CD4-positive, alpha-beta memory T cell (primary cell): ENCODE data around the gene SYVN1. TPM values are rescaled to one million over a fixed set of nuclear protein-coding genes. Genes with fewer than 3 reads are reported as not detected.

Experiments used
- CTCF ChIA-PET: fragments of 350-600 bp; sonication (Branson Sonifier 250); formaldehyde crosslinking; loops from one replicate; lab custom pipeline; 2021; ENCODE audit warnings: inconsistent platforms; ENCODE audit not compliant: partially characterized antibody; lab: Charles Lee
- POLR2A ChIA-PET: fragments of 350-600 bp; sonication (Branson Sonifier 250); formaldehyde crosslinking; loops from one replicate; lab custom pipeline; 2021; ENCODE audit not compliant: partially characterized antibody; lab: Charles Lee
- DNase-seq, 5 donors: peaks; one replicate each; pipeline versions ENCODE4 v3.0.0 to v3.0.0-alpha.2; 2020 to 2022; ENCODE audit warnings: mixed read lengths in 1 of 5
- H3K27ac ChIP-seq: one replicate; pipeline ENCODE4 v1.7.0; 2013; ENCODE audit warnings: low read depth, low read length
- H3K27me3 ChIP-seq: 2 replicates; pipeline ENCODE4 v1.7.0; 2013; ENCODE audit warnings: mild to moderate bottlenecking, low read length, moderate library complexity; ENCODE audit not compliant: insufficient read depth
- H3K36me3 ChIP-seq: 2 replicates; pipeline ENCODE4 v1.7.0; 2013; ENCODE audit warnings: mild to moderate bottlenecking, low read length, moderate library complexity; ENCODE audit not compliant: insufficient read depth
- H3K4me1 ChIP-seq: 2 replicates; pipeline ENCODE4 v1.7.0; 2013; ENCODE audit warnings: mild to moderate bottlenecking, low read length, moderate library complexity; ENCODE audit not compliant: insufficient read depth
- H3K4me3 ChIP-seq, 2 donors: one replicate each; pipeline ENCODE4 v1.7.0; 2013; ENCODE audit warnings: low read length in 2 of 2, mild to moderate bottlenecking in 1 of 2
- H3K9me3 ChIP-seq, 2 donors: one replicate each; pipeline ENCODE4 v1.7.0; 2013; ENCODE audit warnings: low read length in 2 of 2, control low read depth in 1 of 2; ENCODE audit not compliant: control insufficient read depth in 1 of 2
- H3K27ac Mint-ChIP-seq, 7 donors: one replicate each; pipeline ENCODE4 v1.8.0; 2020 to 2021; ENCODE audit warnings: mixed read lengths in 7 of 7, mild to moderate bottlenecking in 6 of 7, inconsistent platforms in 3 of 7, moderate library complexity in 3 of 7
- H3K27me3 Mint-ChIP-seq, 2 donors: one replicate each; pipeline ENCODE4 v1.8.0; 2020 to 2021; ENCODE audit warnings: mixed read lengths in 2 of 2
- H3K36me3 Mint-ChIP-seq, 2 donors: one replicate each; pipeline ENCODE4 v1.8.0; 2020 to 2021; ENCODE audit warnings: mixed read lengths in 2 of 2, inconsistent platforms in 1 of 2, mild to moderate bottlenecking in 1 of 2
- H3K4me1 Mint-ChIP-seq, 4 donors: one replicate each; pipeline ENCODE4 v1.8.0; 2020 to 2021; ENCODE audit warnings: mixed read lengths in 4 of 4, mild to moderate bottlenecking in 1 of 4
- H3K4me3 Mint-ChIP-seq, 8 donors: one replicate each; pipeline ENCODE4 v1.8.0; 2020 to 2021; ENCODE audit warnings: mixed read lengths in 8 of 8, mild to moderate bottlenecking in 7 of 8, moderate library complexity in 6 of 8, inconsistent platforms in 3 of 8
- H3K9me3 Mint-ChIP-seq, 8 donors: one replicate each; pipeline ENCODE4 v1.8.0; 2020 to 2021; ENCODE audit warnings: mixed read lengths in 8 of 8, mild to moderate bottlenecking in 5 of 8, inconsistent platforms in 3 of 8, moderate library complexity in 1 of 8
- intact Hi-C: fragments of 100-400 bp; cut with micrococcal nuclease; formaldehyde crosslinking; loops from one replicate; pipeline ENCODE4 v1.15.1; 2023
- polyA plus RNA-seq, 2 donors: library from polyadenylated mRNA; unstranded; fragments of 300-500 nt; fragmentation: Illumina TruSeq; gene quantifications; one replicate each; pipeline ENCODE4 v1.2.3, GENCODE V29; 2021
- total RNA-seq, 2 experiments: library from RNA; stranded (reverse); gene quantifications; one replicate each; pipeline ENCODE4 v1.2.3, GENCODE V29; 2021

SYVN1 gene
- total and polyA plus RNA-seq, 4 experiments from 2014 or later, result 2.8 to 76.5 (median 45.5) TPM

DNA sequence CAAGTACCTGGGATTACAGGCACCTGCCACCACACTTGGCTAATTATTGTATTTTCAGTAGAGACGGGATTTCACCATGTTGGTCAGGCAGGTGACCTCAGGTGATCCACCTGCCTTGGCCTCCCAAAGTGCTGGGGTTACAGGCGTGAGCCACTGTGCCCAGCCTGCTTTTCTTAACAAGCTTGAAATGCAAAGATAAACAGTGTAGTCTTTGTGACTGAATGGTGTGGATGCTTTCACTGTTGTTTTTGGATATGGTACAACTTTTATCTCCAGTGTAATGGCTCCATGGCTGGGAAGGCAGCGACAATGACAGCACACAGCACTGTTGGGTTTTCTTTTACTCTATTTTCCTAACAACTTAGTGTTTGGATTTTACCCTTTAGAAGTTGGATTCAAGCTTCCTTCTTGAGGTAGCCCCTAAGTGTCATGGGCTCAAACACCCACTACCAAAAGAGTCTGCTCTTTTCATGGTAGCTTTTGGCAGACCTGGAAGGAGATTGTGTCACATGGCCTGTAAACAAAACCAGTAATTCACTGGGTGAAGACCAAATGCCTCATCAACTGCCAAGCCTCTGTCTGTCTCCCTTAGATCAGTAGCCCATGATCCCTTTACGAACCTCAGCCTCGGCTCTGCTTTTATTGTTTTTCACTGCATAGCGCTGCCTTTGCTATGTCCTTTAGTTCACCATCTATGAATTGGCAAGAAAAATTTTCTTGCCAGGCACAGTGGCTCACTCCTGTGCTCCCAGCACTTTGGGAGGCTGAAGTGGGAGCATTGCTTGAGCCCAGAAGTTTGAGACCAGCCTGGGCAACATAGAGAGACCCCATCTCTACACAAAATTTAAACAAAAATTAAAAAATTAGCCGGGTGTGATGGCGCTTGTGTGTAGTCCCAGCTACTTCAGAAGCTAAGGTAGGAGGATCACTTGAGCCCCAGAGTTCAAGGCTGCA lies 31.9 kb downstream of the SYVN1 start:
- H3K9me3 ChIP-seq, result no peaks in the 10 kb centered on the region
- no peak overlapping the region for H3K27ac ChIP-seq
- H3K4me1 ChIP-seq, result peaks cover 5% of the 10 kb centered on the region
- intact Hi-C loops, result no loop called here
- no peak overlapping the region for H3K4me3 ChIP-seq
- no peaks in the 10 kb centered on the region for H3K27me3 ChIP-seq
- ChIA-PET POLR2A (interaction anchor here (0.7 to 17.5 kb wide), 3 partner anchors 13 to 88 kb away, joined by 3 to 320 read pairs (median 4); partner anchors contain the start of genes ARL2, FAU, MRPL49 and TM7SF2), CTCF (interaction anchor here (1.0 to 2.3 kb wide), 5 partner anchors 8 to 213 kb away, joined by 3 to 5 read pairs (median 4); partner anchors contain the start of genes ARL2, CDC42EP2, TM7SF2 and ZNHIT2)
- peak overlapping the region in 1 of 7 donors; percentile 19 for H3K27ac Mint-ChIP-seq
- no peak for DNase-seq
- H3K4me1 Mint-ChIP-seq, result peaks cover 11 to 22% (median 17%) of the 10 kb centered on the region in 4 donors
- H3K36me3 ChIP-seq, result no peaks in the 10 kb centered on the region
- H3K36me3 Mint-ChIP-seq, result peaks cover 22 to 49% of the 10 kb centered on the region in 2 donors
- H3K27me3 Mint-ChIP-seq, result no peaks in the 10 kb centered on the region
- H3K4me3 Mint-ChIP-seq, result no peak overlapping the region
- H3K9me3 Mint-ChIP-seq, result no peaks in the 10 kb centered on the region

DNA sequence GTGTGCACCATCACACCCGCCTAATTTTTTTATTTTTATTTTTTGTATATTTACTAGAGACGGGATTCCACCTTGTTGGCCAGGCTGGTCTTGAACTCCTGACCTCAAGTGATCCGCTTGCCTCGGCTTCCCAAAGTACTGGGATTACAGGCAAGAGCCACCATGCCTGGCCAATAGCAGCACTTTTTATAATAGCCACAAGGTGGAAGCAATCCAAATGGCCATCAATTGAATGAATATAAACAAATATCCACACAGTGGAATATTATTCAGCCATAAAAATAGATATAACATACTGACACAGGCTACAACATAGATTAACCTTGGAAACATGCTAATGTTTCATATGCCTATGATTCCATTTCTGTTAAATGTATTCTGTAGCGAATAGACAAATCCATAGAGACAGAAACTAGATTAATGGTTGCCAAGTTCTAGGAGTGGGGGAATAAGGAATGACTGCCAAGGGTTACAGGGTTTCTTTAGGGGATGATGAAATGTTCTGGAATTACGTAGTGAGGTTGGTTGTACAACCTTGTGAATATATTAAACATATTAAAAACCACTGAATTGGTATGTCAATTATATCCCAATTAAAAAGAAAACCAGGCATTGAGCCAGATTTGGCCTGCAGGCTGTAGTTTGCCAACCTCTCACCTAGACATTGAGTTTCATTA lies 33.5 kb downstream of the SYVN1 start:
- Mint-ChIP-seq H3K4me1 (peaks cover 12 to 30% (median 21%) of the 10 kb centered on the region in 4 donors), H3K27me3 (no peaks in the 10 kb centered on the region), H3K27ac (peak overlapping the region in 1 of 7 donors; percentile 57), H3K9me3 (no peaks in the 10 kb centered on the region), H3K4me3 (no peak overlapping the region), H3K36me3 (peaks cover 14 to 42% of the 10 kb centered on the region in 2 donors)
- CTCF ChIA-PET, result interaction anchor here (1.0 to 5.4 kb wide), 5 partner anchors 10 to 86 kb away, joined by 3 to 70 read pairs (median 5); partner anchors contain the start of genes ARL2, TM7SF2 and ZNHIT2
- Histone ChIP-seq H3K9me3 (no peaks in the 10 kb centered on the region), H3K4me1 (peaks cover 15% of the 10 kb centered on the region), H3K27me3 (no peaks in the 10 kb centered on the region), H3K4me3 (no peak overlapping the region), H3K27ac (no peak overlapping the region), H3K36me3 (no peaks in the 10 kb centered on the region)
- POLR2A ChIA-PET, result interaction anchor here (2.8 to 17.5 kb wide), 2 partner anchors 14 to 18 kb away, joined by 9 to 320 read pairs; partner anchors contain the start of genes CDCA5, FAU, MRPL49 and TM7SF2
- intact Hi-C loops, result no loop called here
- no peak for DNase-seq

DNA sequence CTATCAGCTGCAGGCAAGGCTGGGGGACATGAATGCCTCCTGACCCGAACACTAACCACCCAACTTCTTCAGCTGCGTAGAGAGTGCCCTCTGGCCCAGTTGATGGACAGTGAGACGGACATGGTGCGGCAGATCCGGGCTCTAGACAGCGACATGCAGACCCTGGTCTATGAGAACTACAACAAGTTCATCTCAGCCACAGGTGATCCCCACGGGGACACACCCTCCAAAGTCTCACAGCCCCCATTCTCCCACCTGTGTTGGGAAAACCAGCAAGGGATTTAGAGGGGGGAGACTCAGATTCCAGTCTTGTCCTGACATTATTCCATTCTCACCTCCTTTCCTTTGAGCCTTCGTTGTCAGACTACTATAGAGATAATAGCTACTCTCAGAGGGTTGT lies 37.4 kb downstream of the SYVN1 start:
- Mint-ChIP-seq H3K27ac (peak overlapping the region in 6 of 7 donors; percentile 25 to 97 (median 96)), H3K36me3 (peaks cover 6 to 18% of the 10 kb centered on the region in 2 donors), H3K4me1 (peaks cover 8 to 26% (median 17%) of the 10 kb centered on the region in 4 donors), H3K4me3 (peak overlapping the region; percentile 86 to 95 (median 93)), H3K27me3 (no peaks in the 10 kb centered on the region), H3K9me3 (no peaks in the 10 kb centered on the region)
- POLR2A ChIA-PET, result interaction anchor here (0.9 to 17.5 kb wide), 15 partner anchors 11 to 779 kb away, joined by 3 to 320 read pairs (median 4); partner anchors contain the start of genes ARL2, CDCA5, FAU and MRPL49
- Histone ChIP-seq H3K4me3 (peak overlapping the region; percentile 47 to 74), H3K9me3 (no peaks in the 10 kb centered on the region), H3K36me3 (no peaks in the 10 kb centered on the region), H3K4me1 (peaks cover 18% of the 10 kb centered on the region), H3K27ac (peak overlapping the region; percentile 78), H3K27me3 (no peaks in the 10 kb centered on the region)
- intact Hi-C loops, result loop anchor here (1.0 kb wide), 4 partner anchors 13 to 25 kb away; partner anchors contain the start of genes CDCA5, FAU, MRPL49 and ZFPL1
- CTCF ChIA-PET, result interaction anchor here (0.6 to 5.4 kb wide), 5 partner anchors 14 to 71 kb away, joined by 3 to 70 read pairs (median 3); partner anchors contain the start of genes TM7SF2 and ZNHIT2
- DNase-seq, result no peak

DNA sequence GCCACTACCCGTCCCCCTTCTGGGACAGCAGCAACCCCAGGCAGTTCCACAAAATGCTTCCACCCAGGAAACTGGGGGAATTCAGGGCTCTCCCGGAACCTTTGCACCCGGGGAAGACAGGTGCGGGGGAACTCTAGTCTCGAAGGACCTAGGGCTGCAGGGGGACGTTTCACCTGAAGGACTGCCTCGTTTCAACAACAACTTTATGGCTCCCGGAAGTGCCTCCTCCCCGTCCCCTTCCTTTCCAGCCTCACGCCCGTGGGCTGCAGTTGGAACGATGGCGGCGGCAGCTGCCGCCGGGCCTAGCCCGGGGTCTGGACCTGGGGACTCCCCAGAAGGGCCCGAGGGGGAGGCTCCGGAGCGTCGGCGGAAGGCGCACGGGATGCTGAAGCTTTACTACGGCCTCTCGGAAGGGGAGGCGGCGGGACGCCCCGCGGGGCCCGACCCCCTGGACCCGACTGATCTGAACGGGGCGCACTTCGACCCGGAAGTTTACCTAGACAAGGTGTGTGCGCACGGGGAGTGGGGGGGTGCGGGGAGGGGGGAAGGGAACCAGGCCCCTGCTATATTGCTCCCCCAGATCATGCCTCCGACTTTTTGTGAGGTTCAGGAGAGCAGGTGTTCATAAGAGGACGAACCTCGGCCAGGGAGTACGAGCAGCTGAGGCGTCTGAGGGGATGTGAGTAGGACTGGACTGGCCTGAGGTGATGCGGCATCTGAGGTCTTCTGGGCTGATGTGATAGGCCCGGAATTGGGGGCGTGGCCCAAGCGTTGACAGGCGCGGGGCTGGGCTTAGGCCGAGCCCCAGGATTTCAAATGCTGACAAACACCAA lies 38.1 kb downstream of the SYVN1 start, which contains the start of gene VPS51:
Gene VPS51 (plus strand): TSS at position 241 of the 833 bp plus-strand sequence. CDS start 37 bp downstream, at position 278.
- Mint-ChIP-seq H3K9me3 (no peaks in the 10 kb centered on the region), H3K4me3 (peak within 1 kb of the TSS; percentile 86 to 95 (median 93)), H3K27me3 (no peaks in the 10 kb centered on the region), H3K27ac (peak within 1 kb of the TSS; percentile 95 to 97 (median 96)), H3K4me1 (peaks cover 8 to 26% (median 17%) of the 10 kb centered on the region in 4 donors), H3K36me3 (peaks cover 6 to 18% of the 10 kb centered on the region in 2 donors)
- POLR2A ChIA-PET, result interaction anchor here (0.6 to 17.5 kb wide), 21 partner anchors 10 to 778 kb away, joined by 3 to 320 read pairs (median 4); partner anchors contain the start of genes ARL2, CDCA5, FAU and MRPL49
- peak within 1 kb of the TSS; percentile 47 to 74 for H3K4me3 ChIP-seq
- H3K4me1 ChIP-seq, result peaks cover 18% of the 10 kb centered on the region
- H3K27me3 ChIP-seq, result no peaks in the 10 kb centered on the region
- H3K27ac ChIP-seq, result peak within 1 kb of the TSS; percentile 78
- intact Hi-C loops, result loop anchor here (1.0 kb wide), 4 partner anchors 12 to 26 kb away; partner anchors contain the start of genes CDCA5, FAU, MRPL49 and ZFPL1
- H3K9me3 ChIP-seq, result no peaks in the 10 kb centered on the region
- peak; percentile 87 to 92 (median 89) for DNase-seq
- CTCF ChIA-PET, result interaction anchor here (0.6 to 5.4 kb wide), 5 partner anchors 15 to 71 kb away, joined by 3 to 70 read pairs (median 3); partner anchors contain the start of genes TM7SF2 and ZNHIT2
- no peaks in the 10 kb centered on the region for H3K36me3 ChIP-seq

DNA sequence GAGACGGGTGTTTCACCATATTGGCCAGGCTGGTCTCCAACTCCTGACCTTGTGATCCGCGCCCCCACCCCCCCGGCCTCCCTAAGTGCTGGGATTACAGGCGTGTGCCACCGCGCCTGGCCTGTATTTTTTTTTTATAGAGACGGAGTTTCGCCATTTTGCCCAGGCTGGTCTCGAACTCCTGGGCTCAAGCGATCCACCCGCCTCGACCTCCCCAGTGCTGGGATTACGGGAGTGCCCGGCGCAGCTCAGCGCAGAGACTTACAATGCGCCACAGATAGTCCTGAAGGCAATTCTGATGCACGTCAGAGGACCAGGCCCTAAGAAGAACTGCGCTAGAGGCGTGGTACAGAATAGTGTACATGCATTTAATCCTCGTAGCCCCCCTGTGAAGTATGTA lies 38.9 kb downstream of the SYVN1 start:
- ChIA-PET POLR2A (interaction anchor here (0.7 to 17.5 kb wide), 15 partner anchors 10 to 778 kb away, joined by 3 to 320 read pairs (median 4); partner anchors contain the start of genes ARL2, CDCA5, FAU and MRPL49), CTCF (interaction anchor here (0.6 to 5.4 kb wide), 10 partner anchors 10 to 1335 kb away, joined by 3 to 70 read pairs (median 4); partner anchors contain the start of genes CDCA5, FAU, MRPL49 and TM7SF2)
- H3K36me3 ChIP-seq, result no peaks in the 10 kb centered on the region
- Mint-ChIP-seq H3K27ac (peak overlapping the region; percentile 95 to 97 (median 96)), H3K36me3 (peaks cover 6 to 14% of the 10 kb centered on the region in 2 donors), H3K4me3 (peak overlapping the region; percentile 86 to 95 (median 93)), H3K9me3 (no peaks in the 10 kb centered on the region), H3K27me3 (no peaks in the 10 kb centered on the region), H3K4me1 (peaks cover 8 to 26% (median 16%) of the 10 kb centered on the region in 4 donors)
- no peak for DNase-seq
- H3K27me3 ChIP-seq, result no peaks in the 10 kb centered on the region
- peaks cover 18% of the 10 kb centered on the region for H3K4me1 ChIP-seq
- no peaks in the 10 kb centered on the region for H3K9me3 ChIP-seq
- intact Hi-C loops, result no loop called here
- no peak overlapping the region for H3K4me3 ChIP-seq
- H3K27ac ChIP-seq, result peak overlapping the region; percentile 78
